ENCODE results near the gene DLGAP1. TPM values are rescaled to one million over a fixed set of nuclear protein-coding genes. Genes with fewer than 3 reads are reported as not detected.

The DLGAP1 gene
- total RNA-seq, 1 experiment from 2014 or later = 0.53 TPM

DNA sequence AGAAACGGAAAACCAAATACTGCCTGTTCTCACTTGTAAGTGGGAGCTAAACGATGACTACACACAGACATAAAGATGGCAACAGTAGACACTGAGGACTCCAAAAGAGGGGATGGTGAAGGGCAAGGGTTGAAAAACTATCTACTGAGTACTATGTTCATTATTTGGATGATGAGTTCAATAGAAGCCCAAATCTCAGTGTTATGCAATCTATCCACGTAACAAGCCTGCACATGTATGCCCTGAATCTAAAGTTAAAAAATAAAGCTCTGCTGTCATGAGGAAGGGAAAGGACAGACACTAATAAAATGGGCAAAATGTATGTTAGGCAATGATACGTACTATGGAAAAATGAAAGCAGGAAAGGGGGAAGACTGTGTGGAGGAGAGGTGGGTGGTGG lies 629.1 kb downstream of the DLGAP1 start:
- DNase-seq (ENCODE audit: low spot score) = no peak

DNA sequence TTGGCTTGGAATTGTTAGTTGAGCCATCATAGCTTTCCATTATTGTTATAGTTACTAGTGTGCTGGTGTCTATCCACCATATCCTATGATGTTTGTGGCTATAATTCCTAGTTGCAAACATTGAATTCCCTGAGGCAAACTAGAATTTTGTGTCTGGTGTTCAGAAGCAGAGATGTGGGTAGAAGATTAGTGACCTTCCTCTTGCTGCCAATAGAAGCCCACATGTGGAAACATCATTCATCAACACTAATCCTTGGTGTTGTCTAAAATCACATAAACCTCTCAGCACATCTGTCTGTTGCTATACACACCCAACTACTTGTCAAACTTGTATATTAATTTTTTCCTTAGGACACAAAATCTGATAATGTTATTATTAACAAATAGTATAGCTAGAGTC lies 631.0 kb downstream of the DLGAP1 start:
- no peak for DNase-seq (ENCODE audit: low spot score)

DNA sequence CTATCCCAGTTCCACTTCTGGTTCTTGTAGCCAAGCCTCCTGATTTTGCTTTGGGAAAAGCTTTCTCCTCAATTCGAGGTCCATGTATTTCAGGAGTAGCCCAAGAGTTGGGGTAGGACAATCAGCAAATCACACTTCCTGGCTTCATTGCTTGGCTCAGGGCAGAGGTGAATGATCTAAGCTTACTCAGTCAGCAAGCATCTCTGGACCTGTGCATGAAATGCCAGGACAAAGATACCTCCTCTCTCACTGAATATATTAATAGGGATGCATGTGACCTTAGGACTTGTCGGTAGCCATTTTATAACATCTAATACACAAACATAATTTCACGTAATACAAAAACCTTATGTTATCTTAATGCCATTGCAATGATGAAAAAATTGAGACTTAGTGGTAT lies 632.0 kb downstream of the DLGAP1 start:
- DNase-seq (ENCODE audit: low spot score) = no peak

DNA sequence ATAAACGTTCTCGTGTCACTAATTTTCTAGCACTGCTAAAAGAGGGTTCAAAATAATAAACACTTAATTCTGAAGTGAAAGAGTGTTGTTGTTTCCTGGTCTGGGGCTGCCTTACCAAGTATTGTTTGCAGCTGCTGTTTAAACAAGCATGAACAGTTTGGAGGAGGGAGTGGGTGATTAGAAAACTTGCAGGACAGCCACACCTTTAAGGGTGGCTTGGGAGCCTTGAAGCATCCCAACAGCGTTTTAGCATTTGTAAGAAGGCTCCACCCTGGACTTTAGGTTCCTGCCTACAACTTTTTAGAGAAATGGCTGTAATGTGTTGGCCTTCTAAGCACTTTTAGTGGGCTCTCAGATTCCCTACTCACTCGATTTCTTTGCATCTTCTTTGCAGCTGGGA lies 633.6 kb downstream of the DLGAP1 start:
- peak; percentile 29 for DNase-seq (ENCODE audit: low spot score)

GRCh38 chr18:3819961-3820360 lies 635.1 kb downstream of the DLGAP1 start:
- no peak for DNase-seq (ENCODE audit: low spot score)

DNA sequence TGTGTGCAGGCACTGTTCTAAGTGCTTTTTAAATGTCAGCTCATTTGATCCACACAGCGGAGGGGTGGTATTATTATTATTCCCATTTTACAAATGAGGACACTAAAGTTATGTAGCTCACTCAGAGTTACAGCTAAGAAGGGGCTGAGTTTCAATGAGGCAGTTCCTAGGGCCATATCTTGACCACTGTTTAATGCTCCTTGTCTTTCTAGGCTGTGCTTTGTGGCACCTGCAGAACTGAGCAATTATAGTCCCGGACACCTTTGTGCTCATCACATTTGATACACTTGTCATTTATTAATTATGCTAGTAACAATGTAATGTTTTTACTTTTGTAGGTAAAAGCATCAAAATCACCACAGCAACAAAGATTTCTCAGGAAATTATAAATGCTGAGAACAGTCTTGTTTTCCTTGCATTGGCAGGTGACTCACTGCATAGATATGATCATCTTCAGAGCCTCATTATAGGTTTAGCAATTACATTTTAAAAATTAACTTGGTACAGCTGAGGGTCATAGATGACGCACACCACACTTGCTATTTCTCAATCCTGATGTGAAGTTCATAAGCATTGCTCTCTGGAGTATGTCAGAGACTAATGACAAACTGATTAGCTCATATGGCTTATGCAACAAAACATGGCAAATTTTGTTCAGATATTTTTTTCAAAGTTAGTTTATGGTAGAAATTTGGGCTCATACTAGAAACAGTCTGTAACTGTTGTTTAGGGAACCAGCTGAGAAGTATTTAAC lies 638.3 kb downstream of the DLGAP1 start:
- peak; percentile 92 for DNase-seq (ENCODE audit: low spot score)

DNA sequence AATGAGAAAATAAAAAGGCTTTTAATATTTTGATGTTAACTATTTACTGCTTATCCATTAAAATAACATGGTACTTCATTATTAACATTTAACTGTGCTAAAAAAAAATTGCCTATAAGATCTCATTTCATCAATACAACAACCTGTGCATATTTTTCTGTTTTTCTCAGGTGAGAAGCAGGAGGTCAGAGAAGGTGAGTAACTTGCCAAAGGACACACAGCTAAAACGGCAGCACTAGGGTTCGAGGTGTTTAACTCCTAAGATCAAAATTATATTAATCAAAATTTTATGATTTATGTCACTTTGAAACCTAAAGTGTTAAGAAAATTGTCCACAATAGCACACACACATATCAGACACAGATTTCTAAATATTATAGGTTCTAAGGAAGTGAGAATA lies 639.1 kb downstream of the DLGAP1 start:
- DNase-seq (ENCODE audit: low spot score) = no peak

- DNase-seq (ENCODE audit: low spot score) = no peak
These were observed 640.3 kb downstream of the DLGAP1 start for GRCh38 chr18:3814816-3815215.

DNA sequence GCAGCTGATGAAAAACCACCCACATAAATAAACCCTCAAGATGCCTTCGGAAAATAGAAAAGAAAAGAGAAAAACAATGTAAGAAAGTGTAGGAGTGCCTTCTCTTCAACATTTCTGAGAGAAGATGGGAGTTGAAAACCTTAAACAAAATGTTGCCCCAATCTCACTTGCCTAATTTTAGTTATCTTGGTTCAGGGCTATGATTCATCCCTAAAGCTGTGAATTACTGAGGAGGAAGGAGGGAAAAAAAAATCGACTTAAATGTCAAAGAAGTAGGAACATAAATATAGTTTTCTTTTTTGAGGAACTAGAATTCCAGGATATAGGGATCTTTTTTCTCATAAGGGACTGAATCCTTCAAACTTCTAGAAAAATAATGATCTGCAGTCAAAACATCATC lies 644.8 kb downstream of the DLGAP1 start:
- DNase-seq (ENCODE audit: low spot score) = no peak

GRCh38 chr18:3808985-3809780 lies 645.9 kb downstream of the DLGAP1 start:
- no peak for DNase-seq (ENCODE audit: low spot score)

GRCh38 chr18:3806656-3807055 lies 648.5 kb downstream of the DLGAP1 start:
- DNase-seq (ENCODE audit: low spot score) = no peak

DNA sequence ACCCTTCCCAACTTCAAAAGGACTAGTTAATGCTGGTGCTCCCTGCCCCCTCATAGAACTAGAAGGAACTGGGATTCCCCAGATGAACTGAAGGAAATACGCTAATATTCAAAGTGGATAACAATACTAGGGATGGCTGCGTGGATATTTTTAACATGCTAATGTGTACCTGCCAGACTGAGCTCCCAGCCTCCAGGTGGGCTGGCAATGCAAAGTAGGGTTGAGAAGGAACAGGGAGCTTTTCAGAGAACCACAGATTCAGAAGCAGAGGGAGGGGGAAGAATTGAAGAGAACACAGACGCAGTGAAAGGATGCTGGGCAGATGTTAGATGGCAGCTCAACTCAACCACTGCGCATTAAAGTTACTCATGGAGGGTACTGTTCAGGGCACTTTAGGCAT lies 650.8 kb downstream of the DLGAP1 start:
- no peak for DNase-seq (ENCODE audit: low spot score)

- DNase-seq (ENCODE audit: low spot score) = no peak
These were observed 651.8 kb downstream of the DLGAP1 start for GRCh38 chr18:3803350-3803749.

- peak; percentile 61 for DNase-seq (ENCODE audit: low spot score)
These were observed 655.6 kb downstream of the DLGAP1 start for GRCh38 chr18:3799515-3799914.

GRCh38 chr18:3798032-3798431 lies 657.1 kb downstream of the DLGAP1 start:
- DNase-seq (ENCODE audit: low spot score) = no peak

- DNase-seq (ENCODE audit: low spot score) = no peak
These were observed 658.7 kb downstream of the DLGAP1 start for GRCh38 chr18:3796434-3796833.

- DNase-seq (ENCODE audit: low spot score) = no peak
These were observed 660.4 kb downstream of the DLGAP1 start for GRCh38 chr18:3794537-3795348.

DNA sequence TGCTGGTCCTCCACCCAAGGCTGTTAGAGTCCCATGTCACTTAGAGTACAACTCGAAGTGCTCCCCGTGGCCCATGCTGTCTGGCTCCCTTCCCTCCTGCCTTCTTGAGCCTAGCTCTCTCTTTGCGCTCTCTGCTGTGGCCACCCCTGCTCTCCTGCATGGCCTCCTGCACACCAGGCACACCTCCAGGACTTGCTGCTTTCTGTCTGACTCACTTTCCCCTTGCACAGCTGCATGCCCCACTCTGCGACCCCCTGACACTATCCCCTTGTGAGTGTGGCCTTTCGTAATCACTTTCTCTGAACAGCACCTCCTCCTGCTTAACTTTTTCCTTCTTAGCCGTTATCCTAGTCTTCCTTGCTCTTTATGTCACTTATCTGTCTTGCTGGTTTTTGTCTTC lies 661.6 kb downstream of the DLGAP1 start:
- DNase-seq (ENCODE audit: low spot score) = no peak

GRCh38 chr18:3793111-3793510 lies 662.0 kb downstream of the DLGAP1 start:
- DNase-seq (ENCODE audit: low spot score) = no peak

DNA sequence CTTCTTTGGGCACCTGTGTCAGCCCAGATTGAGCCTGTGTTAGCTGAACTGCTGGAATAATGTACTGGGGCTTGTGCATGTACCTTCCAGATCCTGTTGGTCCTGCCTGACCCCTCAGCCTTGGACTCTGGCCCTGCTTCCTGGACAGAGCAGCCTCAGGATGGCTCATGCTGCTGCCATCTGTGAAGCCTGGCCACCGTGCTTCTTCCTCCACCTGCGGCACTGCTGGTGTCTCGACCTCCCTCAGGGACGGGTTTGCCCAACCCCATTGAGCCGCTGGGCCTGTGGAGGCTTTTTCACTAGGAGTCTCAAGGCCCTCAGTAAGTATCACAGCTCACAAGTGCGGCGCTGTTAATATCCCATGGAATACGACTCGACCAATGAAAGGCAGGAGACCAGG lies 662.4 kb downstream of the DLGAP1 start:
- DNase-seq (ENCODE audit: low spot score) = no peak

DNA sequence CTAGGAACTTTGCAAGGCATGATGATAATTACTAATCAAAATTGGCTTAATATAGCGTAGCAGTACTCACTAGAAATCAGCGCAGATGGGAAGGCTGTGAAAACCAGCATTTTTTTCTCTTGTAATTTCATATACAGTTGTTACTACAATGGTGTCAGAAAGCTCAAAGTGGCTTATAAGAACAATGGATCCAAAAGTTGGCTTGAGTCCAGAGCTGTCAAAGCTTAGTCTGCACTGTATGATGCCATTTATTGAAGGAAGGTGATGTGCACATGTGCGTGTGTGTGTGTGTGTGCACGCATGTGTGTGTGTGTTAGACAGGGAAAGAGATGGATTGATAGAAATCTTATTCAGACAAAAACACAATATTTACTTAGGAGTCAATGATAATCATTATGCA lies 663.9 kb downstream of the DLGAP1 start:
- no peak for DNase-seq (ENCODE audit: low spot score)

GRCh38 chr18:3790703-3791102 lies 664.4 kb downstream of the DLGAP1 start:
- no peak for DNase-seq (ENCODE audit: low spot score)

Measured in HT-29 (cell line).